Prostate gland (tissue), 2 donors: ENCODE data around the gene YPEL4. TPM values are rescaled to one million over a fixed set of nuclear protein-coding genes. Genes with fewer than 3 reads are reported as not detected.

ENCODE experiments used
- DNase-seq: peaks from one replicate; pipeline ENCODE4 v3.0.0-alpha.2; 2019; ENCODE audit warnings: low spot score
- H3K27ac ChIP-seq, 2 donors: fragments of 200-600 bp; sonication (generic); 2 replicates each; pipeline ENCODE4 v1.5.1; 2017 to 2019
- H3K27me3 ChIP-seq: fragments of 200-600 bp; sonication (generic); replicated peaks from 2 replicates; pipeline ENCODE4 v1.5.1; 2019; ENCODE audit not compliant: insufficient read depth
- H3K36me3 ChIP-seq, 2 donors: fragments of 200-600 bp; sonication (generic); 1 replicate in 1 of 2; 2 replicates in 1 of 2; pipeline versions ENCODE4 v1.5.1 to v1.8.1; 2017 to 2019
- H3K4me1 ChIP-seq: fragments of 200-600 bp; sonication (generic); replicated peaks from 2 replicates; pipeline ENCODE4 v1.5.1; 2019
- H3K4me3 ChIP-seq, 2 donors: fragments of 200-600 bp; sonication (generic); 2 replicates each; pipeline ENCODE4 v1.5.1; 2017 to 2019
- H3K9me3 ChIP-seq: fragments of 200-600 bp; sonication (generic); 2 replicates; pipeline ENCODE4 v1.5.1; 2017
- CTCF ChIP-seq, 4 experiments: fragments of 200-600 bp in 2 of 4; fragments of 450-650 bp in 2 of 4; sonication (generic) in 2 of 4; IDR thresholded peaks; 1 replicate in 3 of 4; 2 replicates in 1 of 4; pipeline ENCODE4 v1.5.1; 2016 to 2019; ENCODE audit warnings: antibody characterized with exemption in 4 of 4, mild to moderate bottlenecking in 2 of 4, moderate library complexity in 2 of 4
- POLR2A ChIP-seq: fragments of 450-650 bp; IDR thresholded peaks from one replicate; pipeline ENCODE4 v1.6.1; 2016; ENCODE audit warnings: antibody characterized with exemption, mild to moderate bottlenecking
- POLR2AphosphoS5 ChIP-seq: sonication (generic); formaldehyde crosslinking; IDR thresholded peaks from one replicate; pipeline ENCODE4 v1.6.1; 2017; ENCODE audit warnings: antibody characterized with exemption
- WGBS: methylation state at CpG from one replicate; pipeline ENCODE4 v1.1.5; 2018; 5-methylcytosine and 5-hydroxymethylcytosine counted together
- intact Hi-C: fragments of 100-400 bp; cut with DNase I; formaldehyde crosslinking; loops from one replicate; pipeline ENCODE4 v1.14.2; 2022
- total RNA-seq, 2 donors: library from RNA; depleted of rRNA; stranded (reverse); fragments of >200 nt; gene quantifications; one replicate each; pipeline ENCODE4 v1.1.0, GENCODE V29; 2016

Gene YPEL4
- total RNA-seq, 2 donors from 2014 or later: 0.46 to 3.6 TPM

GRCh38 chr11:57630171-57630570 is 19.5 kb downstream of the YPEL4 start:
- 47% methylated on average over 2 of the region's 2 CpGs for WGBS
- Histone ChIP-seq H3K27ac (no peak overlapping the region), H3K4me3 (no peak overlapping the region), H3K9me3 (no peaks in the 10 kb centered on the region), H3K4me1 (no peaks in the 10 kb centered on the region), H3K27me3 (no peaks in the 10 kb centered on the region), H3K36me3 (no peaks in the 10 kb centered on the region)
- TF ChIP-seq POLR2A (no peak), CTCF (IDR thresholded peaks at IDR 0.05) (no peak), POLR2AphosphoS5 (no peak)
- intact Hi-C loops: no loop called here
- DNase-seq: no peak

GRCh38 chr11:57626895-57627294 is 22.8 kb downstream of the YPEL4 start:
- Histone ChIP-seq H3K4me3 (no peak overlapping the region), H3K27ac (no peak overlapping the region), H3K27me3 (no peaks in the 10 kb centered on the region), H3K36me3 (no peaks in the 10 kb centered on the region), H3K9me3 (no peaks in the 10 kb centered on the region), H3K4me1 (no peaks in the 10 kb centered on the region)
- DNase-seq: no peak
- 88% methylated on average over 1 of the region's 1 CpG for WGBS
- TF ChIP-seq CTCF (IDR thresholded peaks at IDR 0.05) (no peak), POLR2A (no peak), POLR2AphosphoS5 (no peak)
- intact Hi-C loops: no loop called here

GRCh38 chr11:57624864-57625263 is 24.8 kb downstream of the YPEL4 start:
- H3K27ac ChIP-seq: no peak overlapping the region
- intact Hi-C loops: no loop called here

GRCh38 chr11:57622263-57622662 is 27.4 kb downstream of the YPEL4 start:
- TF ChIP-seq POLR2AphosphoS5 (no peak), CTCF (IDR thresholded peaks at IDR 0.05) (no peak), POLR2A (no peak)
- H3K36me3 ChIP-seq: no peaks in the 10 kb centered on the region
- no peaks in the 10 kb centered on the region for H3K4me1 ChIP-seq
- DNase-seq: no peak
- H3K27me3 ChIP-seq: no peaks in the 10 kb centered on the region
- no peak overlapping the region for H3K27ac ChIP-seq
- WGBS: 40% methylated on average over 3 of the region's 3 CpGs
- intact Hi-C loops: no loop called here
- no peak overlapping the region for H3K4me3 ChIP-seq
- no peaks in the 10 kb centered on the region for H3K9me3 ChIP-seq

More at GRCh38 chr11:57624864-57625263, 24.8 kb downstream of the YPEL4 start:
- no peak for TF ChIP-seq POLR2AphosphoS5
- no peak for TF ChIP-seq POLR2A
- no peak for TF ChIP-seq CTCF (IDR thresholded peaks at IDR 0.05)
- DNase-seq: no peak
- Histone ChIP-seq H3K4me3 (no peak overlapping the region), H3K4me1 (no peaks in the 10 kb centered on the region), H3K36me3 (no peaks in the 10 kb centered on the region), H3K27me3 (no peaks in the 10 kb centered on the region), H3K9me3 (no peaks in the 10 kb centered on the region)
- WGBS: 82% methylated on average over 2 of the region's 2 CpGs

GRCh38 chr11:57620467-57620866 is 29.2 kb downstream of the YPEL4 start:
- H3K27me3 ChIP-seq: no peaks in the 10 kb centered on the region
- no peak overlapping the region for H3K27ac ChIP-seq
- intact Hi-C loops: no loop called here
- no peak for TF ChIP-seq POLR2AphosphoS5
- TF ChIP-seq POLR2A: no peak
- no peak for TF ChIP-seq CTCF (IDR thresholded peaks at IDR 0.05)
- no peaks in the 10 kb centered on the region for H3K36me3 ChIP-seq
- H3K4me1 ChIP-seq: no peaks in the 10 kb centered on the region
- H3K4me3 ChIP-seq: no peak overlapping the region
- DNase-seq: no peak
- no peaks in the 10 kb centered on the region for H3K9me3 ChIP-seq
